WTC11 (cell line): ENCODE measurements around the gene NDUFV1. TPM values are rescaled to one million over a fixed set of nuclear protein-coding genes. Genes with fewer than 3 reads are reported as not detected.

Source experiments
- ATAC-seq: fragments of 200-7000 bp; cut with Tn5 transposase; 2 replicates; pipeline ENCODE4 v1.10.0; 2021; ENCODE audit warnings: mild to moderate bottlenecking, moderate library complexity
- CTCF ChIA-PET: fragments of 300-600 bp; sonication (Branson Sonifier 250); formaldehyde crosslinking; loops from one replicate; lab custom pipeline; 2021; ENCODE audit warnings: antibody characterized with exemption; lab: Charles Lee
- POLR2A ChIA-PET: fragments of 350-600 bp; sonication (Branson Sonifier 250); formaldehyde crosslinking; loops from one replicate; lab custom pipeline; 2021; ENCODE audit warnings: antibody characterized with exemption; lab: Charles Lee
- DNase-seq: peaks from one replicate; pipeline ENCODE4 v3.0.0; 2021; ENCODE audit warnings: low spot score
- H3K27ac Mint-ChIP-seq: 2 replicates; pipeline ENCODE4 v1.8.0; 2021; ENCODE audit warnings: mixed read lengths
- H3K27me3 Mint-ChIP-seq: 2 replicates; pipeline ENCODE4 v1.8.0; 2021; ENCODE audit warnings: low read depth, mild to moderate bottlenecking, moderate library complexity, mixed read lengths
- H3K36me3 Mint-ChIP-seq: 2 replicates; pipeline ENCODE4 v1.8.0; 2021; ENCODE audit warnings: mixed read lengths
- H3K4me1 Mint-ChIP-seq: 2 replicates; pipeline ENCODE4 v1.8.0; 2022; ENCODE audit warnings: mixed read lengths
- H3K4me3 Mint-ChIP-seq: 2 replicates; pipeline ENCODE4 v1.8.0; 2021; ENCODE audit warnings: mild to moderate bottlenecking, moderate library complexity, mixed read lengths
- H3K9me3 Mint-ChIP-seq: 2 replicates; pipeline ENCODE4 v1.8.0; 2021; ENCODE audit warnings: mixed read lengths
- ETV6 ChIP-seq: sonication (generic); formaldehyde crosslinking; IDR thresholded peaks from 2 replicates; pipeline ENCODE4 v1.8.1; 2022; ENCODE audit warnings: mild to moderate bottlenecking, missing genetic modification reagents
- FOXK1 ChIP-seq: sonication (generic); formaldehyde crosslinking; IDR thresholded peaks from 2 replicates; pipeline ENCODE4 v1.8.0; 2022; ENCODE audit warnings: mild to moderate bottlenecking, moderate library complexity, missing genetic modification reagents
- GTF2I ChIP-seq: fragments of 250-450 bp; sonication (Bioruptor Pico); conservative IDR thresholded peaks from 2 replicates; pipeline ENCODE4 v1.4.0; 2021; ENCODE audit warnings: mild to moderate bottlenecking
- NFATC4 ChIP-seq: fragments of 250-450 bp; sonication (Bioruptor Pico); IDR thresholded peaks from 2 replicates; pipeline ENCODE4 v1.9.0; 2021; ENCODE audit warnings: mild to moderate bottlenecking
- NR1H2 ChIP-seq: sonication (generic); formaldehyde crosslinking; IDR thresholded peaks from 2 replicates; pipeline ENCODE4 v1.9.0; 2021; ENCODE audit warnings: mild to moderate bottlenecking, moderate library complexity, missing genetic modification reagents
- NR2C2 ChIP-seq: sonication (generic); formaldehyde crosslinking; IDR thresholded peaks from 2 replicates; pipeline ENCODE4 v1.8.0; 2022; ENCODE audit warnings: mild to moderate bottlenecking, missing genetic modification reagents
- PRDM15 ChIP-seq: sonication (generic); formaldehyde crosslinking; IDR thresholded peaks from 2 replicates; pipeline ENCODE4 v1.8.0; 2022; ENCODE audit warnings: missing genetic modification reagents
- STAT6 ChIP-seq: sonication (generic); formaldehyde crosslinking; conservative IDR thresholded peaks from 2 replicates; pipeline ENCODE4 v1.8.1; 2023; ENCODE audit warnings: mild to moderate bottlenecking, low read depth, missing genetic modification reagents, moderate library complexity
- TEAD1 ChIP-seq: sonication (generic); formaldehyde crosslinking; IDR thresholded peaks from 2 replicates; pipeline ENCODE4 v1.8.0; 2022; ENCODE audit warnings: mild to moderate bottlenecking, missing genetic modification reagents
- USF2 ChIP-seq: sonication (generic); formaldehyde crosslinking; IDR thresholded peaks from 2 replicates; pipeline ENCODE4 v1.8.1; 2023; ENCODE audit warnings: mild to moderate bottlenecking, missing genetic modification reagents, moderate library complexity
- ZNF138 ChIP-seq: sonication (generic); formaldehyde crosslinking; conservative IDR thresholded peaks from 2 replicates; pipeline ENCODE4 v1.8.1; 2022; ENCODE audit warnings: mild to moderate bottlenecking, moderate library complexity, missing genetic modification reagents
- ZNF232 ChIP-seq: sonication (generic); formaldehyde crosslinking; IDR thresholded peaks from 2 replicates; pipeline ENCODE4 v1.8.0; 2022; ENCODE audit warnings: mild to moderate bottlenecking, missing genetic modification reagents
- ZNF263 ChIP-seq: sonication (generic); formaldehyde crosslinking; IDR thresholded peaks from 2 replicates; pipeline ENCODE4 v1.8.1; 2022; ENCODE audit warnings: low read depth, mild to moderate bottlenecking, moderate library complexity, missing genetic modification reagents
- ZNF416 ChIP-seq: fragments of 250-450 bp; sonication (Bioruptor Pico); IDR thresholded peaks from 2 replicates; pipeline ENCODE4 v1.9.0; 2021; ENCODE audit warnings: mild to moderate bottlenecking, inconsistent platforms
- total RNA-seq: library from RNA; stranded (reverse); gene quantifications from 3 replicates; pipeline ENCODE4 v1.2.3, GENCODE V29; 2021
- TF ChIP-seq, protein P1 (sequence below): sonication (generic); formaldehyde crosslinking; IDR thresholded peaks from 2 replicates; pipeline ENCODE4 v1.8.0; 2022; ENCODE audit warnings: mild to moderate bottlenecking, missing genetic modification reagents
- TF ChIP-seq, protein P2 (sequence below): fragments of 250-450 bp; sonication (Bioruptor Pico); IDR thresholded peaks from 2 replicates; pipeline ENCODE4 v1.9.0; 2021; ENCODE audit warnings: mild to moderate bottlenecking
- TF ChIP-seq, protein P3 (sequence below): sonication (generic); formaldehyde crosslinking; IDR thresholded peaks from 2 replicates; pipeline ENCODE4 v1.8.0; 2022; ENCODE audit warnings: mild to moderate bottlenecking, missing genetic modification reagents

Gene NDUFV1
- total RNA-seq, 1 experiment from 2014 or later, result 231 TPM

DNA sequence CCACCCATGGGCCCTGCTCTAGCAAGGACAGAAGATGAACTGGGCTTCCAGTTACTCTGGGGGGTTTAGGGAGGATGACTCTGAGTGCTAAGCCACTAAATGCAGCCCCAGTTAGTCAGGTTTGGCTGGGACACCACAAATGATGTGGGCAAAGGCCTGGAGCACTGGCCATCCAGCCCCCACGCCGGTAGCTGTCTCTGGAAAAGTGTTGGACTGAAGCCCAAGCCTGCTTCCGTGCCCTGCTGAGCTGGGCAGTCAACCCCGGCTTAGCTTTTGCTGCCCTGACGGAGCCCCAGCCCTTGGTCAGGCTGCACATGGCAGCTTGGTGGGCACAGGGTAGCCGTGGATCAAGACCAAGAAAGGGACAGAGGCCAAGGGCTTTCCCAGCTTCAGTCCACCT, 28.8 kb upstream of the NDUFV1 start:
- TF ChIP-seq STAT6 (CRISPR knock-in tag) (no peak), ZNF232 (no peak), PRDM15 (CRISPR knock-in tag) (no peak), GTF2I (CRISPR knock-in tag) (no peak), USF2 (CRISPR knock-in tag) (no peak), ZNF263 (no peak), NR2C2 (CRISPR knock-in tag) (no peak), NFATC4 (CRISPR knock-in tag) (no peak), NR1H2 (CRISPR knock-in tag) (no peak)
- TF ChIP-seq, protein P1, sequence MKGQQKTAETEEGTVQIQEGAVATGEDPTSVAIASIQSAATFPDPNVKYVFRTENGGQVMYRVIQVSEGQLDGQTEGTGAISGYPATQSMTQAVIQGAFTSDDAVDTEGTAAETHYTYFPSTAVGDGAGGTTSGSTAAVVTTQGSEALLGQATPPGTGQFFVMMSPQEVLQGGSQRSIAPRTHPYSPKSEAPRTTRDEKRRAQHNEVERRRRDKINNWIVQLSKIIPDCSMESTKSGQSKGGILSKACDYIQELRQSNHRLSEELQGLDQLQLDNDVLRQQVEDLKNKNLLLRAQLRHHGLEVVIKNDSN (CRISPR knock-in tag), result no peak
- TF ChIP-seq, protein P2, sequence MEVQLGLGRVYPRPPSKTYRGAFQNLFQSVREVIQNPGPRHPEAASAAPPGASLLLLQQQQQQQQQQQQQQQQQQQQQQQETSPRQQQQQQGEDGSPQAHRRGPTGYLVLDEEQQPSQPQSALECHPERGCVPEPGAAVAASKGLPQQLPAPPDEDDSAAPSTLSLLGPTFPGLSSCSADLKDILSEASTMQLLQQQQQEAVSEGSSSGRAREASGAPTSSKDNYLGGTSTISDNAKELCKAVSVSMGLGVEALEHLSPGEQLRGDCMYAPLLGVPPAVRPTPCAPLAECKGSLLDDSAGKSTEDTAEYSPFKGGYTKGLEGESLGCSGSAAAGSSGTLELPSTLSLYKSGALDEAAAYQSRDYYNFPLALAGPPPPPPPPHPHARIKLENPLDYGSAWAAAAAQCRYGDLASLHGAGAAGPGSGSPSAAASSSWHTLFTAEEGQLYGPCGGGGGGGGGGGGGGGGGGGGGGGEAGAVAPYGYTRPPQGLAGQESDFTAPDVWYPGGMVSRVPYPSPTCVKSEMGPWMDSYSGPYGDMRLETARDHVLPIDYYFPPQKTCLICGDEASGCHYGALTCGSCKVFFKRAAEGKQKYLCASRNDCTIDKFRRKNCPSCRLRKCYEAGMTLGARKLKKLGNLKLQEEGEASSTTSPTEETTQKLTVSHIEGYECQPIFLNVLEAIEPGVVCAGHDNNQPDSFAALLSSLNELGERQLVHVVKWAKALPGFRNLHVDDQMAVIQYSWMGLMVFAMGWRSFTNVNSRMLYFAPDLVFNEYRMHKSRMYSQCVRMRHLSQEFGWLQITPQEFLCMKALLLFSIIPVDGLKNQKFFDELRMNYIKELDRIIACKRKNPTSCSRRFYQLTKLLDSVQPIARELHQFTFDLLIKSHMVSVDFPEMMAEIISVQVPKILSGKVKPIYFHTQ (CRISPR knock-in tag), result no peak
- Mint-ChIP-seq H3K36me3 (no peaks in the 10 kb centered on the region), H3K4me1 (peaks cover 36% of the 10 kb centered on the region), H3K27me3 (peaks cover 22% of the 10 kb centered on the region), H3K27ac (no peak overlapping the region), H3K4me3 (no peak overlapping the region), H3K9me3 (no peaks in the 10 kb centered on the region)
- ChIA-PET POLR2A (no interaction called here), CTCF (interaction anchor here (0.8 to 2.9 kb wide), 3 partner anchors 36 to 195 kb away, joined by 3 to 32 read pairs (median 3); no protein-coding TSS in a partner anchor)
- DNase-seq (no peak), ATAC-seq (no peak)

DNA sequence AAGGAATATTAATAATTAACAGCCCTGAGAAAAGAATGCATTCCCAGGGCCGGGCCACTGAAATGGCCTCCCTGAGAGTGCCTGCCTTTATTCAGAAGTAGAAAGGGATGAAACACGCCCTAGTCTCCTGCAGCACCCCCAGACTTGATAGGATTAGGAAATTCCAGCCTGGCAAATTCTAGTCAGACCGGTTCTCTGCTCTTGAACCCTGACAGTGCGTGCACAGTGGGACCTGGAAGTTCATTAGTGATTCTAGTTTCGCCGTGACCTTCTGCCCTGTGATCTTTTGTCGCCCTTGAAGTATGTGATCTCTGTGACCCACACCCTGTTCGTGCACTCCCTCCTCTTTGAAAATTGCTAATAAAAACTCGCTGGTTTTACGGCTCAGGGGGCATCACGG, 25.3 kb upstream of the NDUFV1 start:
- CTCF ChIA-PET, result interaction anchor here (1.2 to 3.5 kb wide), 5 partner anchors 9 to 49 kb away, joined by 3 to 47 read pairs (median 10); partner anchors contain the start of gene NUDT8
- TF ChIP-seq, protein P3, sequence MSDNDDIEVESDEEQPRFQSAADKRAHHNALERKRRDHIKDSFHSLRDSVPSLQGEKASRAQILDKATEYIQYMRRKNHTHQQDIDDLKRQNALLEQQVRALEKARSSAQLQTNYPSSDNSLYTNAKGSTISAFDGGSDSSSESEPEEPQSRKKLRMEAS (CRISPR knock-in tag), result no peak
- no peak for TF ChIP-seq ZNF138 (CRISPR knock-in tag)
- TF ChIP-seq ETV6 (CRISPR knock-in tag), result 0 out of 2 replicates have a peak, but pooled peaks have one; percentile 44
- TF ChIP-seq TEAD1 (CRISPR knock-in tag), result peak; percentile 88; the same call in 1 of the 2 replicates
- no peak for TF ChIP-seq ZNF416 (CRISPR knock-in tag)
- 0 out of 2 replicates have a peak, but pooled peaks have one; percentile 14 for TF ChIP-seq FOXK1 (CRISPR knock-in tag)
- no peak for TF ChIP-seq NR2C2 (CRISPR knock-in tag)
- H3K9me3 Mint-ChIP-seq, result no peaks in the 10 kb centered on the region
- H3K36me3 Mint-ChIP-seq, result peaks cover 20% of the 10 kb centered on the region
- peak overlapping the region; percentile 64 for H3K4me3 Mint-ChIP-seq
- POLR2A ChIA-PET, result interaction anchor here (0.7 kb wide), 1 partner anchor 57 kb away, joined by 3 read pairs; no protein-coding TSS in a partner anchor
- ATAC-seq (no peak), DNase-seq (peak; percentile 35)
- peak overlapping the region; percentile 98 for H3K27ac Mint-ChIP-seq
- H3K27me3 Mint-ChIP-seq, result peaks cover 7% of the 10 kb centered on the region
- peaks cover 53% of the 10 kb centered on the region for H3K4me1 Mint-ChIP-seq
